Activated CD4-positive, alpha-beta T cell treated with anti-CD3 and anti-CD28 coated beads, Interleukin-2, amount 10 ng/mL, durations not matched to agents 24 days and 14 days (primary cell): ENCODE measurements around the gene CMKLR1. TPM values are rescaled to one million over a fixed set of nuclear protein-coding genes. Genes with fewer than 3 reads are reported as not detected.

ENCODE experiments used
- DNase-seq: peaks from one replicate; pipeline ENCODE4 v3.0.0; 2022
- H3K27ac Mint-ChIP-seq: one replicate; pipeline ENCODE4 v1.8.0; 2022; ENCODE audit warnings: mild to moderate bottlenecking, mixed read lengths
- H3K27me3 Mint-ChIP-seq: one replicate; pipeline ENCODE4 v1.8.0; 2022; ENCODE audit warnings: mixed read lengths
- H3K36me3 Mint-ChIP-seq: one replicate; pipeline ENCODE4 v1.8.0; 2022; ENCODE audit warnings: low read depth, mild to moderate bottlenecking, mixed read lengths
- H3K4me1 Mint-ChIP-seq: one replicate; pipeline ENCODE4 v1.8.0; 2021; ENCODE audit warnings: mixed read lengths
- H3K4me3 Mint-ChIP-seq: one replicate; pipeline ENCODE4 v1.8.0; 2022; ENCODE audit warnings: mild to moderate bottlenecking, moderate library complexity, mixed read lengths
- H3K9me3 Mint-ChIP-seq: one replicate; pipeline ENCODE4 v1.8.0; 2021; ENCODE audit warnings: mixed read lengths
- intact Hi-C: fragments of 100-400 bp; cut with micrococcal nuclease; formaldehyde crosslinking; loops from one replicate; pipeline ENCODE4 v1.15.1; 2023
- total RNA-seq: library from RNA; stranded (reverse); gene quantifications from 2 replicates; pipeline ENCODE4 v1.2.3, GENCODE V29; 2022

The CMKLR1 gene
- total RNA-seq, 1 donor from 2014 or later: not detected

DNA sequence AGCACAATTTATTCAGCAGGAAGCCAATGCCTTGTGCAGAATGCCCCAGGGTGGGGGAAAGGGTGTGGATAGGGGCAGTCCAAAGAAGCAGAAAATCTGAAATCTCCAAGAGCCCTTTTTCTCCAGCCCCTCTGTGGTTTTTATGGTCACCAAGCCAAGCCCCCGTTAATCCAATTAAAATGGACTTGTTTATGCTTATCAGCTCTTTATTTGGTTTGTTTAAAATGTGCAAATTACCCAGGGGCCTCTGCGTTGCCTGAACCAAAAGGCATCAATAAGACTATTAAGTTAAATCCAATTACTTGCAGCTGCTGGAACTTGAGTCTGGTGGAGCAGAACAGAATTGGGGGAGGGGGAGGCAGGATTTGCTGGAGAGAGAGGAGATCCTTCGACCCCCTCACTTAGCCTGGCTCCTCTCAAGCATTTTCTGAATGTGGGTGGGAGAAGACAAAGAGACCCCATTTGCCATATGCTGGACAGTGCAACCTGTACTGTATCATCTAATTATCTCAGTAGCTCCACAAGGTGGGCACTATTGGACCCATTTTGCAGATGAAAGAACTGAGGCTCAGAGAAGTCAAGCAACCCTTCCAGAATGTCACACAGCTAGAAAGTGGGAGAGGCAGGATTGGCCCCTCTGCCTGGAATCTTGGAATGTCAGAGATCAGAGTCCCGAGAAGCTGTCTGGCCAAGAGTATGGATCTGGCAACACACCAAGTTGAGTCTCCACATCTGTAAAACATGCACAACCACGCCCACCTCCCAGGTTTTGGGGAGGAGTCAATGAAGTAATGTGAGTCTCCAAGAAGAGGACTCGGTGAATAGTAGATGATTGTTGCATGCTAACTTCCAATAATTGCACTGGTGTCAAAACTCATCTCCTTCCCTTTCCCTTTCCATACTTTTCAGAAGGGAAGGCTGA is 66.9 kb downstream of the CMKLR1 start:
- intact Hi-C loops: no loop called here

DNA sequence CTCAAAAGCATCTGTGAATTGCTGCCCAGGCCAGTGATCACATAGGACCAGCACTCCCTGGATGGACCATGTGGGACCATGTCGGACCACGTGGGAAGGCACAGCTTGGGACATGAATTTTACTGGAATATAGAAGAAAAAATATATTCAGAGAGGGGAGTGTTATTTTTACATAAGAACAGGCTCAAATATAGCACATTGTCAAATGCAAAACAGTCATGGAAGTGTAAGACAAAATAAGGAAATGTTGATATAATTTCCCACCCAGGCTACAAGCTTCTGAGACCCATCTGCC is 68.3 kb downstream of the CMKLR1 start:
- Mint-ChIP-seq H3K4me1 (no peaks in the 10 kb centered on the region), H3K27me3 (peaks cover 4% of the 10 kb centered on the region), H3K27ac (no peak overlapping the region), H3K36me3 (no peaks in the 10 kb centered on the region), H3K4me3 (no peak overlapping the region), H3K9me3 (no peaks in the 10 kb centered on the region)
- intact Hi-C loops: no loop called here
- no peak for DNase-seq

More for the DNA sequence above, 66.9 kb downstream of the CMKLR1 start:
- no peak overlapping the region for H3K27ac Mint-ChIP-seq
- peaks cover 3% of the 10 kb centered on the region for H3K27me3 Mint-ChIP-seq
- no peaks in the 10 kb centered on the region for H3K4me1 Mint-ChIP-seq
- no peaks in the 10 kb centered on the region for H3K9me3 Mint-ChIP-seq
- H3K4me3 Mint-ChIP-seq: no peak overlapping the region
- no peaks in the 10 kb centered on the region for H3K36me3 Mint-ChIP-seq
- DNase-seq: no peak

DNA sequence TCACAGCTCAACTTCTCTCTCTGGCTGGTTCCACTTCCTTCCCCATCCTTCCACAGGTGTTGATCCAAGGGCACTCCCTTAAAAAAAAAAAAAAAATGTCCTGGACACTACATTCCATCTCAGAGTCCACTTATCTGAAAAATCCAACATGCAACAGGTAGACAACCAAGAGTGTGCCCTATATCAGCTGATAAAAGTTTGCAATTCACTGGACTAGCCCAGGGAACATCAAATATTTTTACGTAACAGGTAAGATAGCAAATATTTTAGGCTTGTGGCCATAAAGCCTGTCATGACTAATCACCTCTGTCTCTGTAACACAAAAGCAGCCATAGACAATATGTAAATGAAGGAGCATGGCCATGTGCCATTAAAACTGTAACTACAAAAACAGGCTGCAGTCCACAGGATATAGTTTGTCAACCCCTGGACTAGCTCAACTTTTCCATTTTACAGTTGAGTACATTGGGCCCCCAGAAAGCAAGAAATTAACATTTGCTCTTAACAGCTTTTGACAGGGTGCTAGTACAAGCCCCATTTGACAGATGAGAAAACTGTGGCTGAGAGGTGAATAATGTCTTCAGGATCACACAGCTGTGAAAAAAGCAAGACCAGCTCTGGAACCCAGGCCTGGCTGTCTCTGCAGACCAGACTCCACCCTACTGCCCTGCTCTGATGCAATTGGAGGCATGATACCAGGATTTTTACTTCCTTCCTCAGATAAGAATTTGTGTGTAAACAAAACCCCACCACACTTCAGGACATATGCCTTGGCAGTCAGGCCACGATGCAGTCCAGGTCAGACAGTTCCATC is 68.9 kb downstream of the CMKLR1 start:
- DNase-seq: no peak
- Mint-ChIP-seq H3K4me3 (no peak overlapping the region), H3K36me3 (no peaks in the 10 kb centered on the region), H3K27me3 (peaks cover 4% of the 10 kb centered on the region), H3K4me1 (no peaks in the 10 kb centered on the region), H3K9me3 (no peaks in the 10 kb centered on the region), H3K27ac (no peak overlapping the region)
- intact Hi-C loops: no loop called here

DNA sequence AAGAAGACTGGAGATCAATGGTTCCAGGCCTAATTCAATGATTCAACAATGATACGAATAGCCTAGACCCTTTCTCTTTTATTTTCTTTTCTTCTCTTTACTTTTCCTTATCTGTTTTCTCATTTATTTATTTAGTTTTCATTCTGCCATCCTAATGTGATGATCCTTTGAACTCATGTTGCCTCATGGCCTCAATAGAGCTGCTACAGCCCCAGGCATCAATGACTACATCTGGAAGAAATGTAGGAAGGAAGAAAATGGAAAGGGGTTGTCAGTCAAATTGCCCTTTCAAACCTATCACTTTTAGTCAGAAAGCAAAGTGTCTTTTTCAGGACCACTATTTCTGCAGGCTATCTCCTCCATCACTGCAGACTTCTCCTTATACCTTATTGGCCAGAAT is 69.9 kb downstream of the CMKLR1 start:
- no peak for DNase-seq
- H3K27ac Mint-ChIP-seq: no peak overlapping the region
- no peaks in the 10 kb centered on the region for H3K36me3 Mint-ChIP-seq
- H3K4me3 Mint-ChIP-seq: no peak overlapping the region
- H3K9me3 Mint-ChIP-seq: no peaks in the 10 kb centered on the region
- H3K4me1 Mint-ChIP-seq: no peaks in the 10 kb centered on the region
- peaks cover 4% of the 10 kb centered on the region for H3K27me3 Mint-ChIP-seq
- intact Hi-C loops: no loop called here

DNA sequence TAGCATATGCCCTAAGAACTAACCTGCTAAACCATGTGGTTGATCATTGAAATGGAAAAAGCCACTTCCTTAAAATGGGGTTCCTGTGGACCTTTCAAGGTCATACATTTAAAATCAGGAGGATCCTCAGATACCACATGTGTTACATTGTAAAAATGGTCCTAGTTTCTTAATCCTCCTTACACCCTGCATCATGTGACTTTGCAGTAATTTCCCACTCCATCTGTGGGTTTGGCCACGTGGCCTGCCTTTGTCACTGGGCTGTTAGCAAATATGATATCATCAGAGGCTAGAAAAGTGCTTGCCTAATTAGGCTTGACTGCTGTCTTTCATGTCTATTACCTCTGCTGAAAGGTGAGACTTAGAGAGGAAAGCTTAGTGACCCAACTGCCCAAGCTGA is 70.7 kb downstream of the CMKLR1 start:
- no peak for DNase-seq
- intact Hi-C loops: no loop called here
- Mint-ChIP-seq H3K4me3 (no peak overlapping the region), H3K36me3 (no peaks in the 10 kb centered on the region), H3K9me3 (no peaks in the 10 kb centered on the region), H3K4me1 (no peaks in the 10 kb centered on the region), H3K27ac (no peak overlapping the region), H3K27me3 (peaks cover 4% of the 10 kb centered on the region)

DNA sequence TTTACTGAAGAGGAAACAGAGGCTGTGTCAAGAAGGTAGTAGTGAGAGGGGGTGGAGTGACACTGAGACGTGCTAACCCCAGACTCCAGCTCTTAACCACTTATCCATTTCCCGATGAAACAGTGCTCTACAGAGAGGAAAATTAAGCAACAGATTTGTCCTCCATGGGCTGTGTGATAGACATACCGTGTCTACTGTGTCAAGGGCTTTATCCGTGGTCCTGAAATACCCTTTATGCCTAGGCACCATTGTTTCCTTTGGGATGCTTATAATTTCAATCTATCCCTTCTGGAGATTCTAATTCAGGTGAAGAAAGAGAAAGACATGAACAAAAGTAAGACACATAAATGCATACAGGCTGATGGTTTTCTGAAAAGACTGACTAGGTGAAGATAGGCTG is 71.7 kb downstream of the CMKLR1 start:
- H3K4me3 Mint-ChIP-seq: no peak overlapping the region
- no peaks in the 10 kb centered on the region for H3K36me3 Mint-ChIP-seq
- DNase-seq: no peak
- intact Hi-C loops: no loop called here
- no peaks in the 10 kb centered on the region for H3K9me3 Mint-ChIP-seq
- no peaks in the 10 kb centered on the region for H3K4me1 Mint-ChIP-seq
- H3K27me3 Mint-ChIP-seq: peaks cover 4% of the 10 kb centered on the region
- no peak overlapping the region for H3K27ac Mint-ChIP-seq

DNA sequence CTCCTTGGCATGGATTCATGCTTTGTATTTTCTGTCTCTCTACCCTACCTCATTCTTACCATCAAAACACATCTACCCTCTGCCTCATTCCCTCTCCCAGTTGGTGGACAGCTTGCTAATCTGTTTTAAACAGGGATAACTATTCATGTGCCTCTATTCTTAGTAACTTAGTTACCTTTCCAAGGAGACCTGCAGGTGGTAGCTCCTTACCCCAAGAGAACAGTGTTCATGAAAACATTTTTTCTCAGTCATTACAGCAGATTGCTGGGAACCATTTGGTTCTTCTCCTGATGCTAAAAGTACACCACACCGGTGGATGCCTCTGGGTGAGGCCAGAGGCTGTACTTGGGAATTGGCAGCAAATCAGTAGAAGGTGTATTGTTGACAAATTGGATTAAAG is 73.0 kb downstream of the CMKLR1 start:
- Mint-ChIP-seq H3K4me3 (no peak overlapping the region), H3K9me3 (no peaks in the 10 kb centered on the region), H3K4me1 (no peaks in the 10 kb centered on the region), H3K36me3 (no peaks in the 10 kb centered on the region), H3K27me3 (peaks cover 4% of the 10 kb centered on the region), H3K27ac (no peak overlapping the region)
- DNase-seq: no peak
- intact Hi-C loops: no loop called here

DNA sequence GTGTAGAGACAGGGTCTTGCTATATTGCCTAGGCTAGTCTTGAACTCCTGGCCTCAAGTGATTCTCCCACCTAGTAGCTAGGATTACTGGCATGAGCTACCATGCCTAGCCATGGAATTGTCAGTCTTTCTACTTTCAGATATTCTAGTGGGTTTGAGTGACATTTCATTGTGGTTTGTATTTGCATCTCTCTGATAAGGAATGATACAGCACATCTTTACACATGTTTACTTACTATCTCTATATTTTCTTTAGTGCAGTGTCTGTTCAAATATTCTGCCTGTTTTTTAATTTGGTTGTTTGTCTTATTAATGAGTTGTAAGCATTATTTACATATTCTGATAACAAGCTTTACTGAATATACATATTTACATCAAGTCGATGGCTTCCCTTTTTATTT is 73.6 kb downstream of the CMKLR1 start:
- no peak for DNase-seq
- H3K4me3 Mint-ChIP-seq: no peak overlapping the region
- H3K4me1 Mint-ChIP-seq: no peaks in the 10 kb centered on the region
- H3K9me3 Mint-ChIP-seq: peaks cover 4% of the 10 kb centered on the region
- intact Hi-C loops: no loop called here
- H3K27me3 Mint-ChIP-seq: peaks cover 6% of the 10 kb centered on the region
- no peaks in the 10 kb centered on the region for H3K36me3 Mint-ChIP-seq
- H3K27ac Mint-ChIP-seq: no peak overlapping the region

DNA sequence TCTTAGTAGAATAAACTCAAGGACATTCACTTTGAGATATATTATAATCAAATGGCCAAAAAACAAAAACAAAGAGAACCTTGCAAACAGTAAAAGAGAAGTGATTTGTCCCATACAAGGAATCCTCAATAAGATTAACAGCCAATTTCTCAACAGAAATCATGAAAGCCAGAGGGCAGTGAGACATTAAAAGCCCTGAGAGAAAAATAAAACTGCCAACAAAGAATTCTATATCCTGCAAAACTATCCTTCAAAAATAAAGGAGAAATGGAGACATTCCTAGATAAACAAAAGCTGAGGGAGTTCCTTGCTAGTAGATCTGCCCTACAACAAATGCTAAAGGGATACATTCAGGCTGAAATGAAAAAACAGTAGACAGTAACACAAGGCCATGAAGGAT is 78.1 kb downstream of the CMKLR1 start:
- Mint-ChIP-seq H3K27me3 (peaks cover 4% of the 10 kb centered on the region), H3K27ac (no peak overlapping the region), H3K36me3 (no peaks in the 10 kb centered on the region), H3K4me1 (no peaks in the 10 kb centered on the region), H3K4me3 (no peak overlapping the region), H3K9me3 (peaks cover 5% of the 10 kb centered on the region)
- intact Hi-C loops: no loop called here
- no peak for DNase-seq

DNA sequence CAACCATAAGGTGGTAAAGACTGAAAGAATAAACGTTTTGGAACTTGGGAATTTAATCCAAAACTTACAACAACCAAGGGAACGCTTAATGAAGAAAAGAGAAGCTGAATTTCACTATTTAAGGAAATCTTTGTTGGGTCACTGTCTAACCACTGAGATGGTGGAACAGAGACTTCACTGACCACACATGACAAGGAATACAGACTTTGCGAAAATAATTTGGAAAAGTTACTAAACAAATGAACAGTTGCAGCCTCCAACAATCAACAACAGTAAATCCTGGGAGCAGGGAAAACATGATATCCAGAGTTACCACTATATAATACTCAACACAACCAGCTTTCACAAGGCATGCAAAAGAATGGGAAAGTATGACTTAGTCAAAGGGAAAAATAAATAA is 79.1 kb downstream of the CMKLR1 start:
- Mint-ChIP-seq H3K4me3 (no peak overlapping the region), H3K27ac (no peak overlapping the region), H3K36me3 (no peaks in the 10 kb centered on the region), H3K4me1 (no peaks in the 10 kb centered on the region), H3K27me3 (peaks cover 4% of the 10 kb centered on the region), H3K9me3 (peaks cover 5% of the 10 kb centered on the region)
- intact Hi-C loops: no loop called here
- DNase-seq: no peak

DNA sequence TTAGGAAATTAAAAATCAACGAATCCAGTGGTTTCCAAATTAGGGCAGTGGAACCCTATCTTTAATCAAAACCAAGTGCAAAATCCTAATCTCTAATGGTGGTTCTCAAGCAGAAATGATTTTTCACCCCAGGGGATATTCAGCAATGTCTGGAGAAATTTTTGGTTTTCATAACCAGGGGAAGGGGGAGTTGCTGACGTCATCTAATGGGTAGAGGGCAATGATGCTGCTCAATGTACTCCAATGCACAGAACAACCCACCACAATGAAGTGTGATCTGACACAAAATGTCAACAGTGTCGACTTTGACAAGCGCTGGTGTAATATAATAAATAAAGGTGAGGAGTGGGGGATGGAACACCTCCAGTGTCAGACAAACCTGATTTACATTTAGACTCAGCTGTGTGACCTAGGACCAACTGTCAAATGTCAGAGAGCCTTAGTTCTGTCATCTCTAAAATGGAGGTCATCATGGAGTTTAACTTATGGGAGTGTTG is 81.5 kb downstream of the CMKLR1 start:
- intact Hi-C loops: no loop called here
- no peak overlapping the region for H3K27ac Mint-ChIP-seq

DNA sequence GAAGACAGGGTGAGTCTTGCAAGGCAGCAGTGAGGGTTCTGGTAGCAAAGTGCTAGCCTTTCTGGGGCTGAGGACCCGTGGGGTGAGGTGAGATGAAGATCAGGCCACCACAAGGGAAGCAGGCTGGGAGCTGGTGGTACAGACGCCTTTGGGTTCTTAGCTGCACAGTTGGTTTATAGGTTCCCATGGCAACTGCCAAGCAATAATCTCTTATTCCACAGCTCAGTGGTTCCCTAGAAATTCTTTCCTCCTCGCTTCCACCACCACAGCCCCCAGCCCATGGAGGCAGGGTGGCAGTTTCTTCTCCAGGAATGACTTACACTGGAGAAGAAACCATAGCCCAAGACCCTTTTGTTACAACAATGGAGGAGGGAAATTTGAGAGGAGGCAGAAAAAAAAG is 82.1 kb downstream of the CMKLR1 start:
- intact Hi-C loops: no loop called here
- Mint-ChIP-seq H3K36me3 (no peaks in the 10 kb centered on the region), H3K9me3 (peaks cover 5% of the 10 kb centered on the region)

More for the DNA sequence above, 81.5 kb downstream of the CMKLR1 start:
- no peak for DNase-seq
- H3K4me3 Mint-ChIP-seq: no peak overlapping the region
- no peaks in the 10 kb centered on the region for H3K4me1 Mint-ChIP-seq
- H3K27me3 Mint-ChIP-seq: peaks cover 8% of the 10 kb centered on the region
- H3K36me3 Mint-ChIP-seq: no peaks in the 10 kb centered on the region
- H3K9me3 Mint-ChIP-seq: peaks cover 5% of the 10 kb centered on the region

DNA sequence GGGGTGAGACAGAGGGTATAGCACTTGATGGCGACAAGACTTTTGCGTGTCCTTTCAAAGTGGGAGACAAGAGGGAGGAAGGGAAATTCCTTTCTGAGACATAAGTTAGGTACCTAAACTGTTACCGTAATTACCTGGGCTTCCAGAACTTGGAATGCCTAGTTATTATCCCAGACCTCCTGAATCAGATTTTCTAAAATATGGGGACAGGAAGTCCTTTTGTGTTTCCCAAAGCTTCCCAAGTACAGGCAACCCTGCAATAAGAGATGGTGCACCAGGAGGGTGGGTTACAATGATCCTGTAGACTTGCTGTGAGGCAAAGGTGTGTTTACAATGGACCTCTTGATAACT is 83.9 kb downstream of the CMKLR1 start:
- peaks cover 5% of the 10 kb centered on the region for H3K27me3 Mint-ChIP-seq
- H3K36me3 Mint-ChIP-seq: no peaks in the 10 kb centered on the region
- no peak overlapping the region for H3K27ac Mint-ChIP-seq
- no peaks in the 10 kb centered on the region for H3K4me1 Mint-ChIP-seq
- no peaks in the 10 kb centered on the region for H3K9me3 Mint-ChIP-seq
- intact Hi-C loops: no loop called here
- no peak overlapping the region for H3K4me3 Mint-ChIP-seq
- DNase-seq: no peak

More for the DNA sequence above, 82.1 kb downstream of the CMKLR1 start:
- Mint-ChIP-seq H3K4me3 (no peak overlapping the region), H3K27me3 (peaks cover 8% of the 10 kb centered on the region), H3K4me1 (no peaks in the 10 kb centered on the region), H3K27ac (no peak overlapping the region)
- DNase-seq: no peak

DNA sequence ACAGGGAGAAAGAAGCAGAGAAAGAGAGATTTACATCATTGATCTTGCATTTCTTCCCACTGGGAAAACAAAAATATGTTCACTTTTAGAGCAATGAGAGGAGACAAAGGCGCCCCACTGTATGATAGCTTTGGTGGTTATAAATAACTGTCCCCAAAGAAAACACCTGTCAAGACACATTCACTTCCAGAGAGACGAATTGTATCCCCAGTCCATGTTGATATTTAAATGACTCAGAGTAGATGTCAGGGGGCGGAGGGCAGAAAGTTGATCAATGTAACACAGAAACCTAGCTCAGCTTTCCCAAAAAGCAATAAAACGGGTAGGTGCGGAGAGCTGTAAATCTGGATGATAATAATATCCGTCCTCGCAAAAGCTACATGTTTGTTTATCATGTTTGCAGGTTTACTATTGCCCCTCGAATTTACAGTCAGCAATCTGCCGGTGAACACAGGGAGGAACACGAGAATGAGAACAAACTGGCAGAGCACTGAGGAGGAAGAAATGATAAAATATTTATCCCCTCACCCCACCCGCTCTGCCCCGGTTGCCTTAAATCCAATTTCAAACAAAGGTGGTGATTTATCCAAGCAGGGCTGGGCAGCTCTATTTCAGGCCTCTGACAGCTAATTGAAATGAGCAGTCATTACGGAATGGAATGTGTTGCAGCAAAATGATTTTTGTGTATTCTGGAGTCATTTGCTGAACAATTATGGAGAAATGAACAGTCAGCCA is 84.4 kb downstream of the CMKLR1 start:
- intact Hi-C loops: no loop called here
- Mint-ChIP-seq H3K27me3 (peaks cover 5% of the 10 kb centered on the region), H3K4me1 (no peaks in the 10 kb centered on the region), H3K36me3 (no peaks in the 10 kb centered on the region), H3K9me3 (no peaks in the 10 kb centered on the region), H3K27ac (no peak overlapping the region), H3K4me3 (no peak overlapping the region)
- DNase-seq: no peak
